HCT116 (cell line): ENCODE measurements around the gene CNR2. TPM values are rescaled to one million over a fixed set of nuclear protein-coding genes. Genes with fewer than 3 reads are reported as not detected.

Experiments
- ATAC-seq: fragments of 200-7000 bp; cut with Tn5 transposase; 2 replicates; pipeline ENCODE4 v1.9.1; 2020; ENCODE audit warnings: mild to moderate bottlenecking, moderate library complexity
- BruUV-seq: library from RNA; stranded (reverse); fragments of 400-500 nt; replicated peaks from 2 replicates; lab custom pipeline; 2021; lab: Mats Ljungman, UMichigan
- CTCF ChIA-PET: fragments of 300-600 bp; sonication (Branson Sonifier 250); formaldehyde crosslinking; loops from one replicate; lab custom pipeline; 2021; ENCODE audit warnings: antibody characterized with exemption; lab: Charles Lee
- POLR2A ChIA-PET: fragments of 300-600, 350-600 bp; sonication (Branson Sonifier 250); formaldehyde crosslinking; loops from one replicate; lab custom pipeline; 2021; ENCODE audit warnings: antibody characterized with exemption; lab: Charles Lee
- RAD21 ChIA-PET, 2 experiments: fragments of 300-600 bp; sonication (Branson Sonifier 250); formaldehyde crosslinking; loops; one replicate each; lab custom pipeline; 2023; ENCODE audit warnings: low total read pairs in 2 of 2; ENCODE audit not compliant: uncharacterized antibody in 2 of 2, unreplicated experiment in 2 of 2, low non-redundant PET in 1 of 2; lab: Charles Lee
- DNase-seq: peaks from one replicate; pipeline ENCODE4 v3.0.0-alpha.2; 2010; ENCODE audit warnings: low read depth, low spot score
- H2AFZ ChIP-seq: fragments of 200-600 bp; shearing (Covaris generic), sonication (generic); 2 replicates; pipeline ENCODE4 v1.6.1; 2017; ENCODE audit warnings: low read depth, mixed run types, mixed read lengths, antibody characterized with exemption, low read length; ENCODE audit not compliant: poor library complexity, severe bottlenecking
- H3K27ac ChIP-seq: 2 replicates; pipeline ENCODE4 v1.5.1; 2012; ENCODE audit warnings: low read depth, low read length
- H3K27me3 ChIP-seq: fragments of 200-600 bp; sonication (generic); 2 replicates; pipeline ENCODE4 v1.6.1; 2016; ENCODE audit warnings: mixed run types, low read length, mixed read lengths; ENCODE audit not compliant: insufficient read depth
- H3K36me3 ChIP-seq, 2 experiments: fragments of 200-500 bp in 1 of 2; fragments of 200-600 bp in 1 of 2; sonication (Bioruptor generic) in 1 of 2; sonication (generic) in 1 of 2; 2 replicates each; pipeline versions ENCODE4 v1.5.1 to v1.6.1; 2014 to 2016; ENCODE audit warnings: low read length in 2 of 2, inconsistent platforms in 1 of 2, mixed read lengths in 1 of 2, mixed run types in 1 of 2; ENCODE audit not compliant: insufficient read depth in 2 of 2, control insufficient read depth in 1 of 2
- H3K4me1 ChIP-seq, 2 experiments: fragments of 200-600 bp in 1 of 2; sonication (generic) in 1 of 2; 2 replicates each; pipeline versions ENCODE4 v1.5.1 to v1.6.1; 2012 to 2017; ENCODE audit warnings: low read length in 2 of 2, inconsistent platforms in 1 of 2, mild to moderate bottlenecking in 1 of 2, mixed read lengths in 1 of 2, mixed run types in 1 of 2, moderate library complexity in 1 of 2; ENCODE audit not compliant: insufficient read depth in 2 of 2, control insufficient read depth in 1 of 2
- H3K4me2 ChIP-seq: fragments of 200-600 bp; sonication (generic); 2 replicates; pipeline ENCODE4 v1.6.1; 2017; ENCODE audit warnings: mixed run types, low read length, mixed read lengths
- H3K4me3 ChIP-seq, 2 experiments: fragments of 200-600 bp in 1 of 2; sonication (generic) in 1 of 2; replicated peaks in 1 of 2; 2 replicates each; pipeline ENCODE4 v1.5.1; 2011 to 2016; ENCODE audit warnings: low read length in 2 of 2, control low read depth in 1 of 2, low read depth in 1 of 2, mild to moderate bottlenecking in 1 of 2, mixed read lengths in 1 of 2, mixed run types in 1 of 2
- H3K79me2 ChIP-seq: fragments of 200-600 bp; sonication (generic); 2 replicates; pipeline ENCODE4 v1.6.1; 2017; ENCODE audit warnings: mild to moderate bottlenecking, mixed run types, low read length, moderate library complexity, mixed read lengths; ENCODE audit not compliant: insufficient read depth
- H3K9ac ChIP-seq: fragments of 200-600 bp; sonication (generic); 2 replicates; pipeline ENCODE4 v1.6.1; 2016; ENCODE audit warnings: low read length, mixed read lengths
- H3K9me2 ChIP-seq: fragments of 200-600 bp; sonication (generic), shearing (Covaris generic); 2 replicates; pipeline ENCODE4 v1.6.1; 2017; ENCODE audit warnings: mixed run types, mild to moderate bottlenecking, moderate library complexity; ENCODE audit not compliant: insufficient read depth
- H3K9me3 ChIP-seq, 2 experiments: fragments of 200-500 bp in 1 of 2; fragments of 200-600 bp in 1 of 2; sonication (Bioruptor generic) in 1 of 2; sonication (generic) in 1 of 2; 2 replicates each; pipeline ENCODE4 v1.6.1; 2014 to 2017; ENCODE audit warnings: low read length in 2 of 2, mixed read lengths in 2 of 2, inconsistent platforms in 1 of 2, low read depth in 1 of 2, mild to moderate bottlenecking in 1 of 2, mixed run types in 1 of 2, moderate library complexity in 1 of 2; ENCODE audit not compliant: control insufficient read depth in 1 of 2, insufficient read depth in 1 of 2
- H4K20me1 ChIP-seq: fragments of 200-600 bp; sonication (generic), shearing (Covaris generic); 2 replicates; pipeline ENCODE4 v1.6.1; 2017; ENCODE audit warnings: mixed run types, mild to moderate bottlenecking, moderate library complexity; ENCODE audit not compliant: insufficient read depth
- ATF3 ChIP-seq: IDR thresholded peaks from 2 replicates; pipeline ENCODE4 v1.6.1; 2012
- CBX3 ChIP-seq: IDR thresholded peaks from 2 replicates; pipeline ENCODE4 v1.6.1; 2012; ENCODE audit warnings: low read depth
- CEBPB ChIP-seq: IDR thresholded peaks from 2 replicates; pipeline ENCODE4 v1.6.1; 2012; ENCODE audit warnings: low read depth
- EGR1 ChIP-seq: IDR thresholded peaks from 2 replicates; pipeline ENCODE4 v1.6.1; 2012; ENCODE audit warnings: low read depth
- EZH2 ChIP-seq: fragments of 200-600 bp; sonication (generic); IDR thresholded peaks from 2 replicates; pipeline ENCODE4 v1.6.1; 2017; ENCODE audit warnings: antibody characterized with exemption, mixed run types
- FOSL1 ChIP-seq: IDR thresholded peaks from 2 replicates; pipeline ENCODE4 v1.6.1; 2012; ENCODE audit warnings: low read depth
- POLR2A ChIP-seq: IDR thresholded peaks from 2 replicates; pipeline ENCODE4 v1.7.0; 2011; ENCODE audit warnings: borderline replicate concordance; ENCODE audit not compliant: insufficient read depth, insufficient read length; ENCODE audit errors: extremely low read depth
- RAD21 ChIP-seq: IDR thresholded peaks from 2 replicates; pipeline ENCODE4 v1.6.1; 2012; ENCODE audit warnings: low read depth, mild to moderate bottlenecking
- SIN3A ChIP-seq: IDR thresholded peaks from 2 replicates; pipeline ENCODE4 v1.6.1; 2012; ENCODE audit warnings: low read depth
- SP1 ChIP-seq: IDR thresholded peaks from 2 replicates; pipeline ENCODE4 v1.6.1; 2012; ENCODE audit warnings: low read depth
- ZFX ChIP-seq: fragments of 450-650 bp; IDR thresholded peaks from 2 replicates; pipeline ENCODE4 v1.6.1; 2017
- ZNF274 ChIP-seq: fragments of 200-500 bp; sonication (Bioruptor generic); IDR thresholded peaks from 2 replicates; pipeline ENCODE4 v1.6.1; 2014; ENCODE audit warnings: mild to moderate bottlenecking, low read depth, low read length, inconsistent platforms
- intact Hi-C: fragments of 100-400 bp; cut with micrococcal nuclease; formaldehyde crosslinking; loops from 2 replicates; pipeline ENCODE4 v1.10.0; 2022
- total RNA-seq: library from RNA; stranded (reverse); gene quantifications from one replicate; pipeline ENCODE4 v1.2.1, GENCODE V29; 2021; ENCODE audit not compliant: unreplicated experiment
- TF ChIP-seq, protein P1 (sequence below): IDR thresholded peaks from 2 replicates; pipeline ENCODE4 v1.6.1; 2012; ENCODE audit warnings: low read depth

The CNR2 gene
- total RNA-seq, 1 experiment from 2014 or later: 0.05 TPM

- RAD21 ChIA-PET: no interaction called here
Measured at GRCh38 chr1:23872421-23872820, 40.7 kb downstream of the CNR2 start.

DNA sequence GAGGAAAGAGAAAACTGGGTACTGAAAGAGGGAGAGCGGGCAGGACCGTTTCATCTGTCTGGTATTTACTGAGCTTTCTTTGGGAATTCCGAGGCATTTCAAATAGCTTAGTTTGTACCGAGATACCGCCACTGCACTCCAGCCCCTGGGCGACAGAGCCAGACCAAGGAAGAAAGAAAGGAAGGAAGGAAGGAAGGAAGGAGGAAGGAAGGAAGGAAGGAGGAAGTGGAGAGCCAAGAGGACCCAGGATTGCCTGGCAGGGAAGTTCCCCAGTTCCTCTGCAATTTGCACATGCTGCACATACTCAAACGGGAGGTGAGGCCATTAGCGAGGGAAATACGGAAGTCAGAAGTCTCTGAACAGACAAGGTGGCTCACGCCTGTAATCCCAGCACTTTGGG, 44.1 kb downstream of the CNR2 start:
- Histone ChIP-seq H3K27me3 (no peaks in the 10 kb centered on the region), H3K36me3 (no peaks in the 10 kb centered on the region), H2AFZ (peak overlapping the region; percentile 100), H3K79me2 (peaks cover 4% of the 10 kb centered on the region; the same call in 1 of the 2 replicates), H3K4me2 (no peak overlapping the region; the same call in 1 of the 2 replicates), H3K9ac (no peak overlapping the region), H3K27ac (no peak overlapping the region), H3K4me3 (no peak overlapping the region), H3K9me2 (no peaks in the 10 kb centered on the region), H3K9me3 (no peaks in the 10 kb centered on the region), H4K20me1 (no peaks in the 10 kb centered on the region), H3K4me1 (peaks cover 34 to 39% of the 10 kb centered on the region in 2 experiments)
- intact Hi-C loops: loop anchor here (2.0 to 5.0 kb wide), 2 partner anchors 60 to 97 kb away; no protein-coding TSS in a partner anchor
- ChIA-PET RAD21 (no interaction called here), POLR2A (no interaction called here), CTCF (no interaction called here)
- ATAC-seq (no peak), DNase-seq (no peak)
- BruUV-seq: no TSS peak
- TF ChIP-seq, protein P1, sequence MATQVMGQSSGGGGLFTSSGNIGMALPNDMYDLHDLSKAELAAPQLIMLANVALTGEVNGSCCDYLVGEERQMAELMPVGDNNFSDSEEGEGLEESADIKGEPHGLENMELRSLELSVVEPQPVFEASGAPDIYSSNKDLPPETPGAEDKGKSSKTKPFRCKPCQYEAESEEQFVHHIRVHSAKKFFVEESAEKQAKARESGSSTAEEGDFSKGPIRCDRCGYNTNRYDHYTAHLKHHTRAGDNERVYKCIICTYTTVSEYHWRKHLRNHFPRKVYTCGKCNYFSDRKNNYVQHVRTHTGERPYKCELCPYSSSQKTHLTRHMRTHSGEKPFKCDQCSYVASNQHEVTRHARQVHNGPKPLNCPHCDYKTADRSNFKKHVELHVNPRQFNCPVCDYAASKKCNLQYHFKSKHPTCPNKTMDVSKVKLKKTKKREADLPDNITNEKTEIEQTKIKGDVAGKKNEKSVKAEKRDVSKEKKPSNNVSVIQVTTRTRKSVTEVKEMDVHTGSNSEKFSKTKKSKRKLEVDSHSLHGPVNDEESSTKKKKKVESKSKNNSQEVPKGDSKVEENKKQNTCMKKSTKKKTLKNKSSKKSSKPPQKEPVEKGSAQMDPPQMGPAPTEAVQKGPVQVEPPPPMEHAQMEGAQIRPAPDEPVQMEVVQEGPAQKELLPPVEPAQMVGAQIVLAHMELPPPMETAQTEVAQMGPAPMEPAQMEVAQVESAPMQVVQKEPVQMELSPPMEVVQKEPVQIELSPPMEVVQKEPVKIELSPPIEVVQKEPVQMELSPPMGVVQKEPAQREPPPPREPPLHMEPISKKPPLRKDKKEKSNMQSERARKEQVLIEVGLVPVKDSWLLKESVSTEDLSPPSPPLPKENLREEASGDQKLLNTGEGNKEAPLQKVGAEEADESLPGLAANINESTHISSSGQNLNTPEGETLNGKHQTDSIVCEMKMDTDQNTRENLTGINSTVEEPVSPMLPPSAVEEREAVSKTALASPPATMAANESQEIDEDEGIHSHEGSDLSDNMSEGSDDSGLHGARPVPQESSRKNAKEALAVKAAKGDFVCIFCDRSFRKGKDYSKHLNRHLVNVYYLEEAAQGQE: no peak
- TF ChIP-seq ATF3 (no peak), ZNF274 (no peak), ZFX (no peak), EZH2 (no peak), SIN3A (no peak), FOSL1 (no peak), POLR2A (no peak), CEBPB (no peak), SP1 (no peak)

More at GRCh38 chr1:23872421-23872820, 40.7 kb downstream of the CNR2 start:
- POLR2A ChIA-PET: no interaction called here
- Histone ChIP-seq H3K9me3 (no peaks in the 10 kb centered on the region), H4K20me1 (no peaks in the 10 kb centered on the region), H3K4me3 (no peak overlapping the region), H3K36me3 (no peaks in the 10 kb centered on the region), H3K9me2 (no peaks in the 10 kb centered on the region), H3K4me2 (no peak overlapping the region), H2AFZ (no peak overlapping the region), H3K4me1 (peaks cover 4 to 9% of the 10 kb centered on the region in 2 experiments; a peak in 2 of 4 replicates), H3K27me3 (no peaks in the 10 kb centered on the region), H3K27ac (no peak overlapping the region), H3K9ac (no peak overlapping the region), H3K79me2 (no peaks in the 10 kb centered on the region)
- BruUV-seq: no TSS peak
- CTCF ChIA-PET: no interaction called here
- no peak for TF ChIP-seq EGR1
- no peak for TF ChIP-seq RAD21
- no peak for TF ChIP-seq CBX3
- no peak for TF ChIP-seq FOSL1
- TF ChIP-seq EZH2: no peak
- no peak for TF ChIP-seq CEBPB
- intact Hi-C loops: no loop called here
- ATAC-seq (no peak), DNase-seq (no peak)
